K562 (cell line): Measurements from ENCODE around the gene RTBDN. TPM values are rescaled to one million over a fixed set of nuclear protein-coding genes. Genes with fewer than 3 reads are reported as not detected.

Experiments used
- CBX2 ChIP-seq: fragments of 200-600 bp; sonication (generic); IDR thresholded peaks from one replicate; pipeline ENCODE4 v1.6.1; 2012; ENCODE audit warnings: mild to moderate bottlenecking, low read length, inconsistent platforms; ENCODE audit not compliant: insufficient read depth, poor library complexity, severe bottlenecking
- HMG20A ChIP-seq: fragments of 450-650 bp; formaldehyde crosslinking; conservative IDR thresholded peaks from 2 replicates; pipeline ENCODE4 v1.4.0; 2020; ENCODE audit warnings: mild to moderate bottlenecking, mixed read lengths
- JUND ChIP-seq, 2 experiments: IDR thresholded peaks; 2 replicates in 1 of 2; 3 replicates in 1 of 2; pipeline ENCODE4 v1.6.1; 2011; ENCODE audit warnings: borderline replicate concordance in 2 of 2, low read depth in 2 of 2, low read length in 2 of 2, improper control_type of control experiment in 1 of 2, missing biosample characterization in 1 of 2, missing genetic modification characterization in 1 of 2, missing genetic modification reagents in 1 of 2
- MCM3 ChIP-seq: fragments of 450-650 bp; IDR thresholded peaks from 2 replicates; pipeline ENCODE4 v1.6.1; 2016
- MCM5 ChIP-seq: fragments of 450-650 bp; IDR thresholded peaks from 2 replicates; pipeline ENCODE4 v1.6.1; 2016; ENCODE audit warnings: low read depth
- NFIX ChIP-seq: fragments of 250-450 bp; sonication (Bioruptor Pico); IDR thresholded peaks from 2 replicates; pipeline ENCODE4 v1.4.0; 2020; ENCODE audit warnings: low read depth, mild to moderate bottlenecking, moderate library complexity
- NR4A1 ChIP-seq, 2 experiments: fragments of 250-450 bp in 1 of 2; fragments of 450-650 bp in 1 of 2; sonication (Bioruptor Pico) in 1 of 2; IDR thresholded peaks; 2 replicates each; pipeline versions ENCODE4 v1.4.0 to v1.6.1; 2016 to 2020; ENCODE audit warnings: mild to moderate bottlenecking in 2 of 2, missing compliant biosample characterization in 1 of 2, missing genetic modification characterization in 1 of 2, moderate library complexity in 1 of 2
- OTX1 ChIP-seq: fragments of 450-650 bp; formaldehyde crosslinking; IDR thresholded peaks from 2 replicates; pipeline ENCODE4 v1.4.0; 2022; ENCODE audit warnings: mild to moderate bottlenecking
- SMARCB1 ChIP-seq: IDR thresholded peaks from 2 replicates; pipeline ENCODE4 v1.6.1; 2011; ENCODE audit warnings: improper control_type of control experiment, low read depth; ENCODE audit not compliant: insufficient read length
- ZC3H11A ChIP-seq: IDR thresholded peaks from 2 replicates; pipeline ENCODE4 v1.6.1; 2012; ENCODE audit warnings: low read depth, low read length, improper control_type of control experiment
- ZFP36 ChIP-seq: fragments of 150-350 bp; IDR thresholded peaks from 2 replicates; pipeline ENCODE4 v1.6.1; 2018; ENCODE audit warnings: low read length, low read depth; ENCODE audit not compliant: partially characterized antibody
- ZNF140 ChIP-seq: fragments of 250-450 bp; sonication (Bioruptor Pico); IDR thresholded peaks from 2 replicates; pipeline ENCODE4 v1.8.0; 2021; ENCODE audit warnings: moderate library complexity, mild to moderate bottlenecking, inconsistent platforms
- ZNF263 ChIP-seq: sonication (generic); formaldehyde crosslinking; IDR thresholded peaks from 2 replicates; pipeline ENCODE4 v1.8.0; 2022; ENCODE audit warnings: mild to moderate bottlenecking, missing genetic modification reagents, borderline replicate concordance
- ZNF696 ChIP-seq: fragments of 250-450 bp; sonication (Bioruptor Pico); conservative IDR thresholded peaks from 2 replicates; pipeline ENCODE4 v1.4.0; 2020; ENCODE audit warnings: mild to moderate bottlenecking, moderate library complexity
- polyA plus RNA-seq, 8 experiments: library from polyadenylated mRNA; depleted of rRNA in 4 of 8; stranded (reverse) in 5 of 8; unstranded in 3 of 8; fragments of >200 nt; fragmentation: Nextera tagmentation in 2 of 8; fragmentation: Illumina TruSeq in 1 of 8; extraction: Ambion mirVana in 2 of 8; extraction: Trizol in 1 of 8; gene quantifications; 2 replicates each; pipeline versions ENCODE4 v1.2.1 to v1.2.3, GENCODE V29; 2011 to 2014; ENCODE audit warnings: inconsistent platforms in 1 of 8, missing spikeins in 1 of 8
- total RNA-seq, 7 experiments: library from RNA; depleted of rRNA in 6 of 7; stranded (reverse); fragments of >200 nt in 6 of 7; fragmentation: Illumina TruSeq in 2 of 7; extraction: Trizol in 2 of 7; gene quantifications; 2 replicates each; pipeline versions ENCODE4 v1.2.1 to v1.2.3, GENCODE V29; 2011 to 2021; ENCODE audit warnings: low replicate concordance in 1 of 7
- TF ChIP-seq, protein P1 (sequence below): fragments of 200-800 bp; sonication (Bioruptor generic); IDR thresholded peaks from 2 replicates; pipeline ENCODE4 v1.6.1; 2017; ENCODE audit warnings: missing genetic modification characterization, missing compliant biosample characterization
- TF ChIP-seq, protein P2 (sequence below): IDR thresholded peaks from 2 replicates; pipeline ENCODE4 v1.6.1; 2012; ENCODE audit warnings: low read depth, low read length, improper control_type of control experiment, borderline replicate concordance
- TF ChIP-seq, protein P3 (sequence below): fragments of 250-450 bp; sonication (Bioruptor Pico); IDR thresholded peaks from 2 replicates; pipeline ENCODE4 v1.9.0; 2021; ENCODE audit warnings: mild to moderate bottlenecking
- TF ChIP-seq, protein P4 (sequence below), 3 experiments: IDR thresholded peaks in 2 of 3; conservative IDR thresholded peaks in 1 of 3; 2 replicates each; pipeline ENCODE4 v1.5.1; 2011 to 2012; ENCODE audit warnings: low read length in 3 of 3, mild to moderate bottlenecking in 3 of 3, control low read depth in 2 of 3, improper control_type of control experiment in 1 of 3, inconsistent platforms in 1 of 3, low read depth in 1 of 3, mixed read lengths in 1 of 3, moderate library complexity in 1 of 3; ENCODE audit not compliant: insufficient read depth in 2 of 3

Gene RTBDN
- total and polyA plus RNA-seq, 9 of the 15 experiments (the other 6 are each of a cell fraction or from before 2014, with no cell fraction given), result 0.20 to 2.3 (median 0.72) TPM; not detected in 1

DNA sequence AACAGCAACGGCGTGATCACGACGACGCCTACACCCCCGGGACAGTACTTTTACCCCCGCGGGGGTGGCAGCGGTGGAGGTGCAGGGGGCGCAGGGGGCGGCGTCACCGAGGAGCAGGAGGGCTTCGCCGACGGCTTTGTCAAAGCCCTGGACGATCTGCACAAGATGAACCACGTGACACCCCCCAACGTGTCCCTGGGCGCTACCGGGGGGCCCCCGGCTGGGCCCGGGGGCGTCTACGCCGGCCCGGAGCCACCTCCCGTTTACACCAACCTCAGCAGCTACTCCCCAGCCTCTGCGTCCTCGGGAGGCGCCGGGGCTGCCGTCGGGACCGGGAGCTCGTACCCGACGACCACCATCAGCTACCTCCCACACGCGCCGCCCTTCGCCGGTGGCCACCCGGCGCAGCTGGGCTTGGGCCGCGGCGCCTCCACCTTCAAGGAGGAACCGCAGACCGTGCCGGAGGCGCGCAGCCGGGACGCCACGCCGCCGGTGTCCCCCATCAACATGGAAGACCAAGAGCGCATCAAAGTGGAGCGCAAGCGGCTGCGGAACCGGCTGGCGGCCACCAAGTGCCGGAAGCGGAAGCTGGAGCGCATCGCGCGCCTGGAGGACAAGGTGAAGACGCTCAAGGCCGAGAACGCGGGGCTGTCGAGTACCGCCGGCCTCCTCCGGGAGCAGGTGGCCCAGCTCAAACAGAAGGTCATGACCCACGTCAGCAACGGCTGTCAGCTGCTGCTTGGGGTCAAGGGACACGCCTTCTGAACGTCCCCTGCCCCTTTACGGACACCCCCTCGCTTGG is 42.1 kb downstream of the RTBDN start (continued):
- TF ChIP-seq ZNF263 (CRISPR knock-in tag) (peak; percentile 51; the same call in 1 of the 2 replicates), ZNF696 (CRISPR knock-in tag) (no peak), SMARCB1 (no peak), ZFP36 (no peak), MCM5 (no peak), ZNF140 (CRISPR knock-in tag) (no peak), ZC3H11A (no peak), NR4A1 (CRISPR knock-in tag; IDR thresholded peaks at IDR 0.05) (peak; percentile 32; the same call in 1 of the 2 replicates), NR4A1 (tag; IDR thresholded peaks at IDR 0.05) (no peak), OTX1 (CRISPR knock-in tag) (no peak), CBX2 (no peak), NFIX (CRISPR knock-in tag) (no peak), JUND (IDR thresholded peaks at IDR 0.05; ENCODE audit: borderline replicate concordance, low read depth, low read length) (no peak), JUND (tag; IDR thresholded peaks at IDR 0.05; ENCODE audit: borderline replicate concordance, low read depth, low read length) (no peak), HMG20A (CRISPR knock-in tag) (no peak), MCM3 (no peak)
- TF ChIP-seq, protein P1, sequence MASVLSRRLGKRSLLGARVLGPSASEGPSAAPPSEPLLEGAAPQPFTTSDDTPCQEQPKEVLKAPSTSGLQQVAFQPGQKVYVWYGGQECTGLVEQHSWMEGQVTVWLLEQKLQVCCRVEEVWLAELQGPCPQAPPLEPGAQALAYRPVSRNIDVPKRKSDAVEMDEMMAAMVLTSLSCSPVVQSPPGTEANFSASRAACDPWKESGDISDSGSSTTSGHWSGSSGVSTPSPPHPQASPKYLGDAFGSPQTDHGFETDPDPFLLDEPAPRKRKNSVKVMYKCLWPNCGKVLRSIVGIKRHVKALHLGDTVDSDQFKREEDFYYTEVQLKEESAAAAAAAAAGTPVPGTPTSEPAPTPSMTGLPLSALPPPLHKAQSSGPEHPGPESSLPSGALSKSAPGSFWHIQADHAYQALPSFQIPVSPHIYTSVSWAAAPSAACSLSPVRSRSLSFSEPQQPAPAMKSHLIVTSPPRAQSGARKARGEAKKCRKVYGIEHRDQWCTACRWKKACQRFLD (CRISPR knock-in tag), result peak; percentile 51; the same call in 1 of the 2 replicates
- TF ChIP-seq, protein P2, sequence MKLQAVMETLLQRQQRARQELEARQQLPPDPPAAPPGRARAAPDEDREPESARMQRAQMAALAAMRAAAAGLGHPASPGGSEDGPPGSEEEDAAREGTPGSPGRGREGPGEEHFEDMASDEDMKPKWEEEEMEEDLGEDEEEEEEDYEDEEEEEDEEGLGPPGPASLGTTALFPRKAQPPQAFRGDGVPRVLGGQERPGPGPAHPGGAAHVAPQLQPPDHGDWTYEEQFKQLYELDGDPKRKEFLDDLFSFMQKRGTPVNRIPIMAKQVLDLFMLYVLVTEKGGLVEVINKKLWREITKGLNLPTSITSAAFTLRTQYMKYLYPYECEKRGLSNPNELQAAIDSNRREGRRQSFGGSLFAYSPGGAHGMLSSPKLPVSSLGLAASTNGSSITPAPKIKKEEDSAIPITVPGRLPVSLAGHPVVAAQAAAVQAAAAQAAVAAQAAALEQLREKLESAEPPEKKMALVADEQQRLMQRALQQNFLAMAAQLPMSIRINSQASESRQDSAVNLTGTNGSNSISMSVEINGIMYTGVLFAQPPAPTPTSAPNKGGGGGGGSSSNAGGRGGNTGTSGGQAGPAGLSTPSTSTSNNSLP, result no peak
- TF ChIP-seq, protein P3, sequence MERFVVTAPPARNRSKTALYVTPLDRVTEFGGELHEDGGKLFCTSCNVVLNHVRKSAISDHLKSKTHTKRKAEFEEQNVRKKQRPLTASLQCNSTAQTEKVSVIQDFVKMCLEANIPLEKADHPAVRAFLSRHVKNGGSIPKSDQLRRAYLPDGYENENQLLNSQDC (CRISPR knock-in tag), result no peak
- TF ChIP-seq, protein P4, sequence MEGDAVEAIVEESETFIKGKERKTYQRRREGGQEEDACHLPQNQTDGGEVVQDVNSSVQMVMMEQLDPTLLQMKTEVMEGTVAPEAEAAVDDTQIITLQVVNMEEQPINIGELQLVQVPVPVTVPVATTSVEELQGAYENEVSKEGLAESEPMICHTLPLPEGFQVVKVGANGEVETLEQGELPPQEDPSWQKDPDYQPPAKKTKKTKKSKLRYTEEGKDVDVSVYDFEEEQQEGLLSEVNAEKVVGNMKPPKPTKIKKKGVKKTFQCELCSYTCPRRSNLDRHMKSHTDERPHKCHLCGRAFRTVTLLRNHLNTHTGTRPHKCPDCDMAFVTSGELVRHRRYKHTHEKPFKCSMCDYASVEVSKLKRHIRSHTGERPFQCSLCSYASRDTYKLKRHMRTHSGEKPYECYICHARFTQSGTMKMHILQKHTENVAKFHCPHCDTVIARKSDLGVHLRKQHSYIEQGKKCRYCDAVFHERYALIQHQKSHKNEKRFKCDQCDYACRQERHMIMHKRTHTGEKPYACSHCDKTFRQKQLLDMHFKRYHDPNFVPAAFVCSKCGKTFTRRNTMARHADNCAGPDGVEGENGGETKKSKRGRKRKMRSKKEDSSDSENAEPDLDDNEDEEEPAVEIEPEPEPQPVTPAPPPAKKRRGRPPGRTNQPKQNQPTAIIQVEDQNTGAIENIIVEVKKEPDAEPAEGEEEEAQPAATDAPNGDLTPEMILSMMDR (IDR thresholded peaks at IDR 0.05 in 2 of 3, conservative IDR thresholded peaks at IDR 0.05 in 1 of 3; ENCODE audit: insufficient read depth in 2 of 3, low read depth in 1 of 3, low read length in 3 of 3), result 0 out of 6 replicates have a peak, but pooled peaks of 1 of the 3 experiments have one; percentile 10
